HG03460 (cell line): ENCODE measurements around the gene LRG1.

Source experiments
- ATAC-seq: cut with Tn5 transposase; IDR thresholded peaks from one replicate; pipeline ENCODE4 v1.9.1; 2021; ENCODE audit not compliant: unreplicated experiment

Gene LRG1

GRCh38 chr19:4539693-4540581 lies at the start of gene LRG1:
LRG1 (minus strand) TSS chr19:4540036; CDS start chr19:4540013, 23 bp downstream.
- ATAC-seq = no peak

- no peak for ATAC-seq
Measured at GRCh38 chr19:4588291-4588761, 48.5 kb upstream of the LRG1 start.

- no peak for ATAC-seq
Measured at GRCh38 chr19:4587527-4587926, 47.7 kb upstream of the LRG1 start.

GRCh38 chr19:4586691-4587090 lies 46.9 kb upstream of the LRG1 start:
- ATAC-seq = no peak

- ATAC-seq = no peak
Measured at GRCh38 chr19:4586245-4586644, 46.4 kb upstream of the LRG1 start.

- ATAC-seq = no peak
Measured at GRCh38 chr19:4585556-4585955, 45.7 kb upstream of the LRG1 start.

- no peak for ATAC-seq
Measured at GRCh38 chr19:4584670-4585460, 45.0 kb upstream of the LRG1 start.

GRCh38 chr19:4583961-4584669 lies 44.3 kb upstream of the LRG1 start:
- ATAC-seq = no peak

- ATAC-seq = no peak
Measured at GRCh38 chr19:4582980-4583842, 43.4 kb upstream of the LRG1 start.

- ATAC-seq = no peak
Measured at GRCh38 chr19:4581666-4582553, 42.1 kb upstream of the LRG1 start.

- ATAC-seq = no peak
Measured at GRCh38 chr19:4580961-4581665, 41.3 kb upstream of the LRG1 start.

GRCh38 chr19:4580021-4580901 lies 40.4 kb upstream of the LRG1 start:
- no peak for ATAC-seq

- no peak for ATAC-seq
Measured at GRCh38 chr19:4579389-4579788, 39.6 kb upstream of the LRG1 start.

GRCh38 chr19:4578552-4579248 lies 38.9 kb upstream of the LRG1 start:
- no peak for ATAC-seq

GRCh38 chr19:4577020-4577782 lies 37.4 kb upstream of the LRG1 start:
- no peak for ATAC-seq
